PC-3 (cell line): ENCODE measurements around the gene PRKG2. TPM values are rescaled to one million over a fixed set of nuclear protein-coding genes. Genes with fewer than 3 reads are reported as not detected.

ENCODE experiments used
- ATAC-seq: fragments of 200-7000 bp; cut with Tn5 transposase; 2 replicates; pipeline ENCODE4 v1.9.1; 2020; ENCODE audit warnings: mild to moderate bottlenecking, moderate library complexity
- BruUV-seq: library from RNA; stranded (reverse); fragments of 400-500 nt; replicated peaks from 2 replicates; lab custom pipeline; 2021; lab: Mats Ljungman, UMichigan
- CTCF ChIA-PET: fragments of 300-600 bp; sonication (Branson Sonifier 250); formaldehyde crosslinking; loops from one replicate; lab custom pipeline; 2022; ENCODE audit warnings: antibody characterized with exemption; lab: Charles Lee
- POLR2A ChIA-PET: fragments of 300-600 bp; sonication (Branson Sonifier 250); formaldehyde crosslinking; loops from one replicate; lab custom pipeline; 2022; ENCODE audit warnings: antibody characterized with exemption; ENCODE audit not compliant: unreplicated experiment; lab: Charles Lee
- DNase-seq: peaks from one replicate; pipeline ENCODE4 v3.0.0-alpha.2; 2015
- H2AFZ ChIP-seq: fragments of 300-600 bp; sonication (generic); 2 replicates; pipeline ENCODE4 v1.6.0; 2016; ENCODE audit warnings: antibody characterized with exemption, low read length
- H3F3A ChIP-seq: fragments of 300-600 bp; sonication (generic); one replicate; pipeline ENCODE4 v1.6.0; 2017; ENCODE audit warnings: antibody characterized with exemption, low read length, control low read depth, mild to moderate bottlenecking; ENCODE audit not compliant: unreplicated experiment
- H3K27ac ChIP-seq: fragments of 300-600 bp; sonication (generic); 2 replicates; pipeline ENCODE4 v1.5.1; 2016; ENCODE audit warnings: mild to moderate bottlenecking, low read length
- H3K27me3 ChIP-seq: fragments of 300-600 bp; sonication (generic); 2 replicates; pipeline ENCODE4 v1.6.1; 2016; ENCODE audit warnings: low read length, mixed read lengths
- H3K36me3 ChIP-seq: fragments of 300-600 bp; sonication (generic); 2 replicates; pipeline ENCODE4 v1.6.1; 2016; ENCODE audit warnings: low read depth, mixed run types, low read length, mixed read lengths
- H3K4me1 ChIP-seq: fragments of 300-600 bp; sonication (generic); 2 replicates; pipeline ENCODE4 v1.5.1; 2016; ENCODE audit warnings: low read length; ENCODE audit not compliant: insufficient read depth
- H3K4me2 ChIP-seq: fragments of 300-600 bp; sonication (generic); 2 replicates; pipeline ENCODE4 v1.6.0; 2016; ENCODE audit warnings: low read length
- H3K4me3 ChIP-seq: fragments of 300-600 bp; sonication (generic); 2 replicates; pipeline ENCODE4 v1.5.1; 2016; ENCODE audit warnings: mild to moderate bottlenecking, low read length, mixed read lengths
- H3K79me2 ChIP-seq: fragments of 300-600 bp; sonication (generic); 2 replicates; pipeline ENCODE4 v1.6.1; 2017; ENCODE audit warnings: low read length, mixed read lengths
- H3K9ac ChIP-seq: fragments of 300-600 bp; sonication (generic); 2 replicates; pipeline ENCODE4 v1.6.0; 2016; ENCODE audit warnings: mild to moderate bottlenecking, low read length
- H3K9me2 ChIP-seq: fragments of 300-600 bp; sonication (generic); replicated peaks from 2 replicates; pipeline ENCODE4 v1.6.1; 2016; ENCODE audit warnings: mixed run types, low read length, mixed read lengths
- H3K9me3 ChIP-seq: fragments of 300-600 bp; sonication (generic); 2 replicates; pipeline ENCODE4 v1.6.1; 2016; ENCODE audit warnings: low read length, mixed read lengths
- H4K20me1 ChIP-seq: fragments of 300-600 bp; sonication (generic); 2 replicates; pipeline ENCODE4 v1.6.1; 2016; ENCODE audit warnings: low read length, mixed read lengths
- EZH2 ChIP-seq: fragments of 300-600 bp; sonication (generic); IDR thresholded peaks from one replicate; pipeline ENCODE4 v1.6.1; 2017; ENCODE audit warnings: antibody characterized with exemption, mild to moderate bottlenecking, low read length; ENCODE audit not compliant: unreplicated experiment
- EZH2phosphoT487 ChIP-seq: fragments of 300-600 bp; sonication (generic); IDR thresholded peaks from 2 replicates; pipeline ENCODE4 v1.6.1; 2018; ENCODE audit warnings: mild to moderate bottlenecking, antibody characterized with exemption, low read length, borderline replicate concordance
- intact Hi-C: fragments of 100-400 bp; cut with micrococcal nuclease; formaldehyde crosslinking; loops from 2 replicates; pipeline ENCODE4 v1.9.0; 2023
- total RNA-seq: library from RNA; depleted of rRNA; stranded (reverse); fragments of >200 nt; gene quantifications from 2 replicates; pipeline ENCODE4 v1.2.3, GENCODE V29; 2014
- TF ChIP-seq, protein P1 (sequence below): fragments of 300-600 bp; sonication (generic); conservative IDR thresholded peaks from 2 replicates; pipeline ENCODE4 v1.5.1; 2017; ENCODE audit warnings: antibody characterized with exemption, low read depth, mild to moderate bottlenecking, low read length

PRKG2 gene
- total RNA-seq, 1 experiment from 2014 or later, result 0.55 TPM

- Histone ChIP-seq H3F3A (no peaks in the 10 kb centered on the region), H3K36me3 (no peaks in the 10 kb centered on the region), H4K20me1 (no peaks in the 10 kb centered on the region), H3K9ac (no peak overlapping the region), H3K4me1 (peaks cover 8% of the 10 kb centered on the region), H3K4me3 (no peak overlapping the region), H3K27me3 (no peaks in the 10 kb centered on the region), H3K79me2 (no peaks in the 10 kb centered on the region), H3K27ac (no peak overlapping the region), H2AFZ (no peak overlapping the region), H3K4me2 (no peak overlapping the region), H3K9me2 (no peaks in the 10 kb centered on the region), H3K9me3 (no peaks in the 10 kb centered on the region)
- no peak for ATAC-seq
- TF ChIP-seq EZH2phosphoT487, result no peak
- TF ChIP-seq, protein P1, sequence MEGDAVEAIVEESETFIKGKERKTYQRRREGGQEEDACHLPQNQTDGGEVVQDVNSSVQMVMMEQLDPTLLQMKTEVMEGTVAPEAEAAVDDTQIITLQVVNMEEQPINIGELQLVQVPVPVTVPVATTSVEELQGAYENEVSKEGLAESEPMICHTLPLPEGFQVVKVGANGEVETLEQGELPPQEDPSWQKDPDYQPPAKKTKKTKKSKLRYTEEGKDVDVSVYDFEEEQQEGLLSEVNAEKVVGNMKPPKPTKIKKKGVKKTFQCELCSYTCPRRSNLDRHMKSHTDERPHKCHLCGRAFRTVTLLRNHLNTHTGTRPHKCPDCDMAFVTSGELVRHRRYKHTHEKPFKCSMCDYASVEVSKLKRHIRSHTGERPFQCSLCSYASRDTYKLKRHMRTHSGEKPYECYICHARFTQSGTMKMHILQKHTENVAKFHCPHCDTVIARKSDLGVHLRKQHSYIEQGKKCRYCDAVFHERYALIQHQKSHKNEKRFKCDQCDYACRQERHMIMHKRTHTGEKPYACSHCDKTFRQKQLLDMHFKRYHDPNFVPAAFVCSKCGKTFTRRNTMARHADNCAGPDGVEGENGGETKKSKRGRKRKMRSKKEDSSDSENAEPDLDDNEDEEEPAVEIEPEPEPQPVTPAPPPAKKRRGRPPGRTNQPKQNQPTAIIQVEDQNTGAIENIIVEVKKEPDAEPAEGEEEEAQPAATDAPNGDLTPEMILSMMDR, result no peak
- TF ChIP-seq EZH2, result no peak
- intact Hi-C loops, result no loop called here
- POLR2A ChIA-PET, result no interaction called here
- CTCF ChIA-PET, result no interaction called here
- no peak for DNase-seq
- no TSS peak for BruUV-seq
Measured at GRCh38 chr4:81235982-81236749, 21.1 kb upstream of the PRKG2 start.

DNA sequence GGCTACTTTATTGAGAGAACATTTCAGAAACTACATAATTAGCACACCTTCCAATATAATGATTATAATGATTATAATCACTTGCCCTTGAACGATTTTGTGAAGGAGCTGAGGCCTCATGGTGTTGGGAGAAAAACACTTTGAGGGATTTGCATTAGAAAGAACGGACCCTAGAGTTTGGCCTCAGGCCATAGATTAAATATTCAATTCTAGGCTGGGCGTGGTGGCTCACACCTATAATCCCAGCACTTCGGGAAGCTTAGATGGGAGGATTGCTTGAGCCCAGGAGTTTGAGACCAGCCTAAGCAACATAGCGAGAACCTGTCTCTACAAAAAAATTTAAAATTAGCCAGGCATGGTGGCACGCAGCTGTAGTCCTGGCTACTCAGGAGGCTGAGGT is 12.9 kb upstream of the PRKG2 start:
- H2AFZ ChIP-seq, result no peak overlapping the region
- no peaks in the 10 kb centered on the region for H3K36me3 ChIP-seq
- no peaks in the 10 kb centered on the region for H3K4me1 ChIP-seq
- DNase-seq (no peak), ATAC-seq (no peak)
- H3K9me2 ChIP-seq, result no peaks in the 10 kb centered on the region
- H3K4me2 ChIP-seq, result no peak overlapping the region
- intact Hi-C loops, result no loop called here
- no peak overlapping the region for H3K4me3 ChIP-seq
- no peaks in the 10 kb centered on the region for H3K79me2 ChIP-seq
- H3K27ac ChIP-seq, result no peak overlapping the region
- no peak overlapping the region for H3K9ac ChIP-seq
- H4K20me1 ChIP-seq, result no peaks in the 10 kb centered on the region
- ChIA-PET CTCF (no interaction called here), POLR2A (no interaction called here)
- no peaks in the 10 kb centered on the region for H3F3A ChIP-seq
- no peaks in the 10 kb centered on the region for H3K27me3 ChIP-seq
- TF ChIP-seq EZH2 (no peak), EZH2phosphoT487 (no peak)
- TF ChIP-seq, protein P1, result no peak
- H3K9me3 ChIP-seq, result no peaks in the 10 kb centered on the region
- BruUV-seq, result no TSS peak

GRCh38 chr4:81227138-81227537 is 12.1 kb upstream of the PRKG2 start:
- Histone ChIP-seq H3K27me3 (no peaks in the 10 kb centered on the region), H3K36me3 (no peaks in the 10 kb centered on the region), H3K9ac (no peak overlapping the region), H3K79me2 (no peaks in the 10 kb centered on the region), H3K4me1 (no peaks in the 10 kb centered on the region), H3K9me3 (no peaks in the 10 kb centered on the region), H3K27ac (no peak overlapping the region), H3F3A (no peaks in the 10 kb centered on the region), H3K4me3 (no peak overlapping the region), H3K9me2 (no peaks in the 10 kb centered on the region), H2AFZ (no peak overlapping the region), H4K20me1 (no peaks in the 10 kb centered on the region), H3K4me2 (no peak overlapping the region)
- no TSS peak for BruUV-seq
- no peak for TF ChIP-seq EZH2phosphoT487
- no peak for TF ChIP-seq EZH2
- TF ChIP-seq, protein P1, result no peak
- DNase-seq (no peak), ATAC-seq (no peak)
- POLR2A ChIA-PET, result no interaction called here
- intact Hi-C loops, result no loop called here
- CTCF ChIA-PET, result no interaction called here
